Liver (tissue), 3 donors: ENCODE data around the gene CHL1.
A peak's percentile ranks its signal among the peaks of the same experiment; 100 is the strongest.

Experiments used
- EGR1 ChIP-seq, 2 donors: IDR thresholded peaks; 2 replicates each; pipeline ENCODE4 v1.6.1; 2016 to 2018; ENCODE audit warnings: antibody characterized with exemption in 2 of 2, low read depth in 2 of 2
- FOXA1 ChIP-seq: IDR thresholded peaks from 2 replicates; pipeline ENCODE4 v1.6.1; 2016; ENCODE audit warnings: antibody characterized with exemption
- HNF4A ChIP-seq, 2 donors: conservative IDR thresholded peaks; 2 replicates each; pipeline ENCODE4 v1.6.1; 2016; ENCODE audit warnings: antibody characterized with exemption in 2 of 2, mild to moderate bottlenecking in 2 of 2
- HNF4G ChIP-seq: IDR thresholded peaks from 2 replicates; pipeline ENCODE4 v1.6.1; 2016; ENCODE audit warnings: antibody characterized with exemption
- JUND ChIP-seq, 2 donors: IDR thresholded peaks; 2 replicates each; pipeline ENCODE4 v1.6.1; 2016; ENCODE audit warnings: antibody characterized with exemption in 2 of 2
- RAD21 ChIP-seq, 2 donors: IDR thresholded peaks; 2 replicates each; pipeline ENCODE4 v1.6.1; 2016; ENCODE audit warnings: antibody characterized with exemption in 2 of 2, mild to moderate bottlenecking in 2 of 2
- SP1 ChIP-seq: IDR thresholded peaks from 2 replicates; pipeline ENCODE4 v1.6.1; 2018; ENCODE audit warnings: antibody characterized with exemption, mild to moderate bottlenecking
- YY1 ChIP-seq: IDR thresholded peaks from 2 replicates; pipeline ENCODE4 v1.6.1; 2016; ENCODE audit warnings: antibody characterized with exemption, mild to moderate bottlenecking
- TF ChIP-seq, protein P1 (sequence below): fragments of 150-350 bp; IDR thresholded peaks from 2 replicates; pipeline ENCODE4 v1.5.1; 2017; ENCODE audit warnings: improper control_type of control experiment, low read depth, low read length; ENCODE audit not compliant: missing input control
- TF ChIP-seq, protein P2 (sequence below): IDR thresholded peaks from 2 replicates; pipeline ENCODE4 v1.6.1; 2016; ENCODE audit warnings: antibody characterized with exemption
- TF ChIP-seq, protein P3 (sequence below): IDR thresholded peaks from 2 replicates; pipeline ENCODE4 v1.6.1; 2016; ENCODE audit warnings: antibody characterized with exemption, mild to moderate bottlenecking
- donor health status: healthy.
- donor health status: healthy.

DNA sequence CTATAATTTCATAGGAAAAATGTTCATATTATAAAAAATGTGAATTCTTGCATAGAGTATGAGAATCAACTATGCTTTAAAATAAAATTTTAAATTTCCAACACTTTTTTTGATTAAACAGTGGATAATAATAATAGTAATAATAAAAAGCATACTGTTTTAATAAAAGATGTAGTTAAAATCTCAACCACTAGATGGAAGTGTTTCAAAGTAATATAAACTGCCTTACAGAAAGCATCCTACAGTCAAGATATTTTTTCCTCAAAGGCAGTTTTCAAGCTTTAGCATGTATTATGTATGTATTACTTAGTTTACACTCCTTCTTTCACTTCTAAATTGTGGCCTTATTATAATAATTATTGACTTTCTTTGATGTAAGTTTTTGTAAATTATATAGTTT is 217.5 kb downstream of the CHL1 start:
- TF ChIP-seq, protein P1, sequence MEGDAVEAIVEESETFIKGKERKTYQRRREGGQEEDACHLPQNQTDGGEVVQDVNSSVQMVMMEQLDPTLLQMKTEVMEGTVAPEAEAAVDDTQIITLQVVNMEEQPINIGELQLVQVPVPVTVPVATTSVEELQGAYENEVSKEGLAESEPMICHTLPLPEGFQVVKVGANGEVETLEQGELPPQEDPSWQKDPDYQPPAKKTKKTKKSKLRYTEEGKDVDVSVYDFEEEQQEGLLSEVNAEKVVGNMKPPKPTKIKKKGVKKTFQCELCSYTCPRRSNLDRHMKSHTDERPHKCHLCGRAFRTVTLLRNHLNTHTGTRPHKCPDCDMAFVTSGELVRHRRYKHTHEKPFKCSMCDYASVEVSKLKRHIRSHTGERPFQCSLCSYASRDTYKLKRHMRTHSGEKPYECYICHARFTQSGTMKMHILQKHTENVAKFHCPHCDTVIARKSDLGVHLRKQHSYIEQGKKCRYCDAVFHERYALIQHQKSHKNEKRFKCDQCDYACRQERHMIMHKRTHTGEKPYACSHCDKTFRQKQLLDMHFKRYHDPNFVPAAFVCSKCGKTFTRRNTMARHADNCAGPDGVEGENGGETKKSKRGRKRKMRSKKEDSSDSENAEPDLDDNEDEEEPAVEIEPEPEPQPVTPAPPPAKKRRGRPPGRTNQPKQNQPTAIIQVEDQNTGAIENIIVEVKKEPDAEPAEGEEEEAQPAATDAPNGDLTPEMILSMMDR: no peak
- TF ChIP-seq HNF4A (conservative IDR thresholded peaks at IDR 0.05): no peak
- no peak for TF ChIP-seq FOXA1
- no peak for TF ChIP-seq HNF4G
- TF ChIP-seq, protein P2, sequence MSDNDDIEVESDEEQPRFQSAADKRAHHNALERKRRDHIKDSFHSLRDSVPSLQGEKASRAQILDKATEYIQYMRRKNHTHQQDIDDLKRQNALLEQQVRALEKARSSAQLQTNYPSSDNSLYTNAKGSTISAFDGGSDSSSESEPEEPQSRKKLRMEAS: no peak
- TF ChIP-seq JUND (IDR thresholded peaks at IDR 0.05): no peak
- no peak for TF ChIP-seq SP1
- TF ChIP-seq, protein P3, sequence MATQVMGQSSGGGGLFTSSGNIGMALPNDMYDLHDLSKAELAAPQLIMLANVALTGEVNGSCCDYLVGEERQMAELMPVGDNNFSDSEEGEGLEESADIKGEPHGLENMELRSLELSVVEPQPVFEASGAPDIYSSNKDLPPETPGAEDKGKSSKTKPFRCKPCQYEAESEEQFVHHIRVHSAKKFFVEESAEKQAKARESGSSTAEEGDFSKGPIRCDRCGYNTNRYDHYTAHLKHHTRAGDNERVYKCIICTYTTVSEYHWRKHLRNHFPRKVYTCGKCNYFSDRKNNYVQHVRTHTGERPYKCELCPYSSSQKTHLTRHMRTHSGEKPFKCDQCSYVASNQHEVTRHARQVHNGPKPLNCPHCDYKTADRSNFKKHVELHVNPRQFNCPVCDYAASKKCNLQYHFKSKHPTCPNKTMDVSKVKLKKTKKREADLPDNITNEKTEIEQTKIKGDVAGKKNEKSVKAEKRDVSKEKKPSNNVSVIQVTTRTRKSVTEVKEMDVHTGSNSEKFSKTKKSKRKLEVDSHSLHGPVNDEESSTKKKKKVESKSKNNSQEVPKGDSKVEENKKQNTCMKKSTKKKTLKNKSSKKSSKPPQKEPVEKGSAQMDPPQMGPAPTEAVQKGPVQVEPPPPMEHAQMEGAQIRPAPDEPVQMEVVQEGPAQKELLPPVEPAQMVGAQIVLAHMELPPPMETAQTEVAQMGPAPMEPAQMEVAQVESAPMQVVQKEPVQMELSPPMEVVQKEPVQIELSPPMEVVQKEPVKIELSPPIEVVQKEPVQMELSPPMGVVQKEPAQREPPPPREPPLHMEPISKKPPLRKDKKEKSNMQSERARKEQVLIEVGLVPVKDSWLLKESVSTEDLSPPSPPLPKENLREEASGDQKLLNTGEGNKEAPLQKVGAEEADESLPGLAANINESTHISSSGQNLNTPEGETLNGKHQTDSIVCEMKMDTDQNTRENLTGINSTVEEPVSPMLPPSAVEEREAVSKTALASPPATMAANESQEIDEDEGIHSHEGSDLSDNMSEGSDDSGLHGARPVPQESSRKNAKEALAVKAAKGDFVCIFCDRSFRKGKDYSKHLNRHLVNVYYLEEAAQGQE: no peak
- TF ChIP-seq EGR1 (IDR thresholded peaks at IDR 0.05; ENCODE audit: low read depth in 2 of 2): no peak
- no peak for TF ChIP-seq YY1
- peak; percentile 27 to 32 for TF ChIP-seq RAD21 (IDR thresholded peaks at IDR 0.05)
